Left cardiac atrium (tissue), 4 donors: Measurements from ENCODE around the gene PHLDB3. TPM values are rescaled to one million over a fixed set of nuclear protein-coding genes. Genes with fewer than 3 reads are reported as not detected.

Experiments used
- ATAC-seq, 2 donors: fragments of 200-7000 bp; cut with Tn5 transposase; one replicate each; pipeline ENCODE4 v1.9.1; 2020; ENCODE audit warnings: mild to moderate bottlenecking in 2 of 2, moderate library complexity in 2 of 2
- DNase-seq: peaks from one replicate; pipeline ENCODE4 v3.0.0-alpha.2; 2020
- intact Hi-C, 2 donors: fragments of 100-400 bp; cut with DNase I; formaldehyde crosslinking; loops; one replicate each; pipeline versions ENCODE4 v1.14.1 to v1.15.1; 2022 to 2023
- total RNA-seq, 2 donors: library from RNA; stranded (reverse); fragmentation: NEBNext Ultra II Directional; extraction: Animal tissue kit (Norgen Biotek cat#: 25700); gene quantifications; one replicate each; pipeline ENCODE4 v1.2.1, GENCODE V29; 2021
- donor health status: DM: no; HTN: yes; CAD: no.
- donor health status: DM: no; HTN: yes; CAD: no; lungs with severe emphysema.
- donor health status: DM: yes; HTN: yes; CAD: no.
- donor health status: Dilated cardiomyopathy.

The PHLDB3 gene
- total RNA-seq, 2 donors from 2014 or later: 7.3 to 7.4 TPM

GRCh38 chr19:43478323-43478722, 26.2 kb downstream of the PHLDB3 start:
- no peak for ATAC-seq
- intact Hi-C loops: no loop called here
- no peak for DNase-seq

- intact Hi-C loops: no loop called here
- no peak for DNase-seq
- no peak for ATAC-seq
These were observed 27.9 kb downstream of the PHLDB3 start for GRCh38 chr19:43476606-43477005.

GRCh38 chr19:43474986-43475705, 29.4 kb downstream of the PHLDB3 start:
- ATAC-seq (peak; percentile 95 to 97), DNase-seq (peak; percentile 95)
- intact Hi-C loops: no loop called here

GRCh38 chr19:43474487-43474886, 30.1 kb downstream of the PHLDB3 start:
- intact Hi-C loops: no loop called here
- no peak for DNase-seq
- no peak for ATAC-seq

GRCh38 chr19:43471091-43471490, 33.5 kb downstream of the PHLDB3 start:
- DNase-seq (no peak), ATAC-seq (no peak)
- intact Hi-C loops: no loop called here

GRCh38 chr19:43470288-43470687, 34.3 kb downstream of the PHLDB3 start:
- no peak for DNase-seq
- ATAC-seq: no peak
- intact Hi-C loops: no loop called here

GRCh38 chr19:43469160-43469480, 35.4 kb downstream of the PHLDB3 start:
- ATAC-seq (no peak), DNase-seq (no peak)
- intact Hi-C loops: no loop called here

- DNase-seq (no peak), ATAC-seq (no peak)
- intact Hi-C loops: no loop called here
These were observed 36.0 kb downstream of the PHLDB3 start for GRCh38 chr19:43468354-43469159.

- no peak for ATAC-seq
- intact Hi-C loops: no loop called here
- DNase-seq: no peak
These were observed 36.8 kb downstream of the PHLDB3 start for GRCh38 chr19:43467730-43468129.

- no peak for ATAC-seq
- intact Hi-C loops: no loop called here
These were observed 37.3 kb downstream of the PHLDB3 start for GRCh38 chr19:43467276-43467675.

GRCh38 chr19:43466793-43467192, 37.8 kb downstream of the PHLDB3 start:
- no peak for DNase-seq
- intact Hi-C loops: no loop called here
- no peak for ATAC-seq

More at GRCh38 chr19:43467276-43467675, 37.3 kb downstream of the PHLDB3 start:
- no peak for DNase-seq

GRCh38 chr19:43465468-43466120, 39.0 kb downstream of the PHLDB3 start, which contains the start of gene LYPD3:
Gene LYPD3 (minus strand): TSS chr19:43465608. CDS start chr19:43465571, 37 bp downstream.
- peak; percentile 50 for DNase-seq
- no peak for ATAC-seq
- intact Hi-C loops: no loop called here

GRCh38 chr19:43464134-43464775, 40.3 kb downstream of the PHLDB3 start:
- ATAC-seq: peak; percentile 66 to 77
- intact Hi-C loops: no loop called here

GRCh38 chr19:43463381-43464133, 41.0 kb downstream of the PHLDB3 start:
- DNase-seq: peak; percentile 98
- peak; percentile 95 to 96 for ATAC-seq
- intact Hi-C loops: no loop called here

More at GRCh38 chr19:43464134-43464775, 40.3 kb downstream of the PHLDB3 start:
- peak; percentile 86 for DNase-seq

GRCh38 chr19:43462785-43463380, 41.7 kb downstream of the PHLDB3 start:
- ATAC-seq: no peak
- intact Hi-C loops: no loop called here
- no peak for DNase-seq

- ATAC-seq (no peak), DNase-seq (no peak)
- intact Hi-C loops: no loop called here
These were observed 42.2 kb downstream of the PHLDB3 start for GRCh38 chr19:43462383-43462782.

- ATAC-seq (no peak), DNase-seq (no peak)
- intact Hi-C loops: no loop called here
These were observed 43.2 kb downstream of the PHLDB3 start for GRCh38 chr19:43461303-43461702.

- DNase-seq (no peak), ATAC-seq (no peak)
- intact Hi-C loops: no loop called here
These were observed 44.1 kb downstream of the PHLDB3 start for GRCh38 chr19:43460362-43461016.
